NCI-H1417 treated with DMSO at 0.1 percent for 48 hours (cell line): Measurements from ENCODE around the gene INO80D.
"Not testable (repeated sequence)": the region's sequence is repeated elsewhere in the genome, so short reads cannot be mapped to it uniquely, and the experiment has no call there.

Experiments used
- DNase-seq: peaks from one replicate; lab custom pipeline; 2025; lab: John Stamatoyannopoulos, UW

INO80D gene

DNA sequence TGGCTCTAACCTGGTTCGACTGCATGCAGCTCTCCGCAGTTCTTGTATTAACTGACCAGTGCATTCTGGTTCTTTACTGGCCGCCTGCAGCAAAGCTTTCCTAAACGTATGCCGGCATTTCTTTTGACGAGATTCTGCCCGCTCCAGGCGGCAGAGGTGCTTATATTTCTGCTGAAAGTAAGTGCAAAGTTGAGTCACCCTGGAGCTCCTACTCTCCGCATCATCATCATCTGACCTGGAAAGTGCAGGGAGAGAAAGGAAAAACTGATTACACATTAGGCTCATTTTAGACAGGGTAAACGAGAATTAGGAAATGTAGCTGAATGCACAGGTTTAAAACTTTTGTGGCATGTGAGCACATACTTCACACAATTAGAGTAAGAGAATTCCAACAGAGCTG, 57.9 kb downstream of the INO80D start:
- no peak for DNase-seq

DNA sequence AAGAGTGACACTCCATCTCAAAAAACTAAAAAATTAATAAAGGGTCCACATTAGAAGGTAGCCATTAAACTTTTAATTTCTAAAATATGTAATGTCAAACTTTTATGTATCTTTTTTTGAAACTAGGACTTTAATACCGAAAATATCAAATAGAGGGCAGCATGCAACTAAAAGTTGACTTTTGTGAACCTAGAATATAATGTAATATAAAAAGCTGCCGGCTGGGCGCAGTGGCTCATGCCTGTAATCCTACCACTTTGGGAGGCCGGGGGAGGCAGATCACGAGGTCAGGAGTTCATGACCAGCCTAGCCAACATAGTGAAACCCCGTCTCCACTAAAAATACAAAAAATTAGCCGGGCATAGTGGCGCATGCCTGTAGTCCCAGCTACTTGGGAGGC, 62.8 kb downstream of the INO80D start:
- DNase-seq, result no peak

DNA sequence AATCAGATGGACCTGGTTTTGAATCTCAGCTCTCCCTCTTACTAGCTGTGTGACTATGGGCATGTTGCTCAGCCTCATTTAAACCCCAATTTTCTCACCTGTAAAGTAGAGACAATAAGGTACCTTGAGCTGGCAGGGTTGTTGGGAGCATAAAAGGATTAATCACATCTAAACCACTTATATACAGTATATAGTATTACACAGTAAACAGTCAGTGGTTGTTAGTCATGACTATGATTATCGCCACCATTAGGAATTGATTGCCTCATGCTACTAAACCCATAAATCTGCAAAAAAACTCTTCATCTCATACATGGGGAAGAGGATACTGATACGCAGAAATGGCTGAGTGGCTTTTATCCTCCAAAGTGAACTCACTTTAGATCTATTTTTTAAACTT, 65.8 kb downstream of the INO80D start:
- DNase-seq, result no peak

DNA sequence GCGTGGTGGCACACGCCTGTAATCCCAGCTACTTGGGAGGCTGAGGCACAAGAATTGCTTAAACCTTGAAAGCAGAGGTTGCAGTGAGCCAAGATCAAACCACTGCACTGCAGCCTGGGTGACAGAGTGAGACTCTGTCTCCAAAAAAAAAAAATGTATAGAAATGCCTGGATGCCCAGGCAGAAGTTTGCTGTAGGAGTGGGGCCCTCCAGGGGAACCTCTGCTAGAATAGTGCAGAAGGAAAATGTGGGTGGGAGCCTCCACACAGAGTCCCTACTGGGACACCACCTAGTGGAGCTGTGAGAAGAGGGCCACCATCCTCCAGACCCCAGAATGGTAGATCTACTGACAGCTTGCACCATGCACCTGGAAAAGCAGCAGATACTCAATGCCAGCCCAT, 70.2 kb downstream of the INO80D start:
- DNase-seq, result not testable (repeated sequence)

DNA sequence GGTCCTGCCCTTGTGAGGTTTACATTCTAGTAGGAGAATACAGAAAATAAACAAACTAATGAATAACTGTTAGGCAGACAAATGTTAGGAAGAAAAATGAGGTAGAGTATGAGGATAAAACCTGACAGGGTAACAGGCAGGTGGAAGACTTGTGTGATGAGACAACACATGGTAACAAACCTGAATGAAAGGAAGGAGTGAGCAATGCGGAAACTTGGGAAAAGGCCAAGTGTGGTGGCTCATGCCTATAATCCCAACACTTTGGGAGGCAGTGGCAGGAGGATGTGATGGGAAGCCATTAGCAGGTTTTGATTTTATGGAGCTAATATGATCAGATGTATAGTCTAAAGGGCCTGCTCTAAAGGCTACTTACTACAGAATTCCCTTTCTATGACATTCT, 74.2 kb downstream of the INO80D start:
- DNase-seq, result no peak

DNA sequence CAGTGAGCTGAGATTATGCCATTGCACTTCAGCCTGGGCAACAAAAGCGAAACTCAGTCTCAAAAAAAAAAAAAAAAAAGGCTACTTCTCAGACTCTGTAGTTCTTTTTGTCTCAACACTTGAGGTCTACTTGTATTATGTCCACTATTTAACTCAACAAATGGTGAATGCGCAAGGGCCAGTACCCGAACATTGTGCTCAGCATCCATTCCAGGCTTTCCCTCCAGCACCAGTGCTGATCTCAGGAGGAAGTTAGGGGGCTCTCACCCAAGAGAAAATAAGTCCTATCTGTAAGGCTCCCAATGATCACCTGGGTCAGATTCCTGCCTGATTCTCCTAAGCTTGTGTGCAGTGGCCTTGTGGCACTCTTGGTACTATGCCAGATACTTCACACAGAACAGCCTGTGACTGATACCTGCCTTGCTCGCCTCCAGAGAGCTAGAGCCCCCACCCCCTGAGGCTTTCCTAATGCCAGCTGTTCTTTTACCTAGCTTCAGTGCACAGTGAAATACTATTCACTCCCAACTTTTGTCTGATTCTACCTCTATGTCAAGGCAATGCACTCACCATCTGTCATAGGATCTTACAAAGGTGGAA, 74.9 kb downstream of the INO80D start:
- no peak for DNase-seq

DNA sequence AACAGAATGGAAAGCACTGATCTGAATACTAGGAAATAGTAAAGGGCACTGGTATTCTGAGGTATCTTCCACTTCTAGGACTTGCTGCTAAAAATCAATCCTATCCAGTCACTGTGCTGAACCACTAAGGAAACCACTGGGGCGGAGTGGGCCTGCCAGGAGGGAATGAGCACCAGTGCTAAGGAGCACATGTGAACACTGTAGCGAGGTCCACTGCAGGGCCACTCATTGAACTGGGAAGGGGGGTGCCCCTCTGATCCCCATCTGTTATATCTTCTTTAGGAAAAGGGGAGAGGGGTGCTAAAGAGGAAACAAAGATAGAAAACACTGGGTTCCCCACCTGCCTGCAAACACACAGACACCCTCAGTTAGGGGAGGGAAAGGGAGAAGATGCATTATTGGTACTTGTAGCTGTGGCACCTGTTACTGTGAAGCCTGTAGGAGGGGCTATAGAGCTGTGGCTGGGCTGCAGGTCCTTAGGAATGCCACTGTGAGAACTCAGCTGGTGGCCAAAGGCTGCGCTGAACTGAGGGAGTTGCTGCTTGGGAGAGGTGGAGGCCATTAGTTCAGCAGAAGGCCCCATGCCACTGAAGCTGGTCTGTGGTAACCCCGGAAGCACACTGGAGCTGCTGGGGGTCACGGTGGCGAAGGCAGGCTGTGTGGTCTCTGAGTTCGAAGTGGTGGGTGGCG, 81.8 kb downstream of the INO80D start:
- DNase-seq, result no peak

DNA sequence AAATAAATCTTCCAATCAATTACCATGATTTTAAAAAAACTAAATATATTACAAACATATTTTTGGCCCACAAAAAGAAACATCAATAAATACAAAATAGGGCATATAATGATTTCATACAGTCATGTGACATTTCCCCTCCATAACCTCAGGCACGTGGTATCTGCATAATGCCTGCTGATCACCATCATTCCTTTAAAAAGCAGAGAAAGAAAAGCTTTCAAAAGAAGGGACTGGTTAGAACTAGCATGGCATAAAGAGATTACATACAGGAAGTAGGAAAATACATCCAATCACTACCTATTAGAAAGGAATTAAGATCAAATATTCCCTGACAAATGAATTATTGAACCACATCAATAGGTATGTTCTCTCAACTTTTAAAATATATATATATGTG, 83.5 kb downstream of the INO80D start:
- DNase-seq, result no peak

DNA sequence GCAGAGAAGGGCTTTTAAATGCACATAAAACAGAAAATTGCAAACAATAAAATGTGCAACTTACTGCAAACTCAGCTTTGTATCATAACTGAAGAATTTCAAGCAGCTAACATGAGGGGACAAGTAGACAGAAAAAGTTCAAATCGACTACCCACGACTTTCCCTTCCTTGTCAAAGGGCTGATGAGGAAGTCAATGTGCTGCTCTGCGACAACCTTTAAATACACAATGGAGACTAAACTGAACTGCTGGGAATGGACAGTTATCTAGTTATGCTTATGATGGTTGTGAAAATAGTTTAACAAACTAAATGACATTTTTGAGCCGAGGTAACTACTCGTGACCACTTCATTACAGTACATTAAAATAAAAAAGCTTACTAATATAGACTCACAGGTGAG, 84.1 kb downstream of the INO80D start:
- no peak for DNase-seq

DNA sequence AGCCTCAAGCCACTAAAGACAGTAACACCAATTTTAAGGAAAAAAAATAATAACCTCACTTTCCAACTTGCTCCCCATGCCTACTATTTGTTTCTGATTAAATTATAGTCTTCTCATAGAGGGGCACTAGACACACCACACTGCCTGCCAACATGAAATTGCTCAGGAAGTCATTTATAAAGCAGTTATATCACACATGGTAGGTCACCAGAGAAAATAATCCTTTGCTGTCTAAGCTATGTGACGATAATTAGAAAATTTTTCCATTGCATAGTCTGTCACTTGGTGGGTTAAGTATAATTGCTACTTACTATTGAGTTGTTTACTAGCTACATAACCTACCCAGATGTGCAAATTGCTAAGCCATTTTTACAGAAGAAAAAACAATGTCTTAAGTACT, 85.2 kb downstream of the INO80D start:
- no peak for DNase-seq

DNA sequence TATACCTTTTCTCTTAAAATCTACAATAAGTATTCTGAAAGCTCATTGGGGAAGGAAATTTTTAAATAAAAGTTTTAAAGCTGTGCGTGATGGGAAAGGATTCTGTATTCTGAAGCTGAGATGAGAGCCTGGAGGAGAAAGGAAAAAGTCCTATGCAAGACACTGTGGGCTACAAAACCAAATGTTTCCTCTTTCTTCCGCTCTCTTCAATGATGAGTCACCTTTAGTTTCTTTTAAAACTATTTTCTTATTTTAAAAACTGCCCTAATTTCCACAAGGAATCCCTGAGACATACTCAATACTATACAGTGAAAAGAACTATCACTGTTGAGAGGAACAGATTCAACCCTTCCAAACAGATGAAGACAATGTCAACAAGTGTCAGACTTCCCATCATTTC, 87.4 kb downstream of the INO80D start:
- DNase-seq, result no peak

DNA sequence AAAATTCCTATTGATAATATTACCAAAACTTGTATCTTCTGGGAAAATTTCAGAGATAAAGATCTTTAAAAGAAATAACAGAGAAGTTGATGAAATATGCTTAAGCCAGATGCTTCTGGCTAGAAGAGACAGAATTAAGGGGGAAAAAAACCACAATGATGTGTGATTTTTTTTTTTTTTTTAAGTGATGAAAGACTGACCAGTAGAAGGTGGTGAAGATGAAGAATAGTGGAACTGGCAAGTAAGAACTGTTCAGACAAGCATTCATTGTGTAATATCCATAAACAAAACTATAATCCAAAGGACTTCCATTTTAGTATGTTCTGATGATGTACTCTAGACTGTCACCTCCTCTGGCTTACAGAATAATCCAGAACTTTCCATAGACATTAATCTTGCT, 89.8 kb downstream of the INO80D start:
- DNase-seq, result no peak

DNA sequence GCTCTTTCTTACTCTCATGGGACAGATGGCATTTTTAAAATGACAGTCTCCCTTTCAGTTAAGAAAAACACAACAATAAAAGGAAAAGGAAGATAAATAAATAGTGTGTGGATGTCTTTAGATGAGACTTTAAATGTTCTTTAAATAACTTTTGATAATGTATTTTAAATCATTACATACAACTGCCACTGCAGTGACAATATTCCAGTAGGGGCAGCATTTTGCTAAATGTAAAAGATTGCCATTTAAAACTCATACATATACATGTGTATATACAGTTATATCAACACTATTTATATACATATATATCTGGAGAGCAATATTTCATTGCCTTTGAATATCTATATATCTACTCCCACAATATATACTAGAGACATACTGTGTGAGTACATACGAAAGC, 90.7 kb downstream of the INO80D start:
- DNase-seq, result no peak

DNA sequence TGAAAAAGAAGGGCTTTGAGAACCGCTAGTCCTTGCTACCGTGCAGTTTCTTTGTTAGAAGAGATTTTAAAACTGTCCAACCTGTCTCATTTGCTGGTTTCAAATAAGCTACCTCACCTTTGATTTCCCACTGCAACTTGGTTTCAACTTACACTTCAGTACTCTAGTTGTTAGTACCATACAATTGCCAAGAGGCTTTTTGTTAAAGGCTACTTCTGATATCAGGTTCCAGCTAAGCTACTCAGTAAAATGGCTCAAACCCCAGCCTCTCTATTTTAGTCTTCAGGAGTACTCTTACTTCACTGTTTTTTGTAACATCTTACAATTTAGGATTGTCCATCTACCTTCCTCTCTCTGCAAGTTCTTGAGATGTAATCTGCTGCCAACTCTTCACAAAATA, 91.6 kb downstream of the INO80D start:
- no peak for DNase-seq

DNA sequence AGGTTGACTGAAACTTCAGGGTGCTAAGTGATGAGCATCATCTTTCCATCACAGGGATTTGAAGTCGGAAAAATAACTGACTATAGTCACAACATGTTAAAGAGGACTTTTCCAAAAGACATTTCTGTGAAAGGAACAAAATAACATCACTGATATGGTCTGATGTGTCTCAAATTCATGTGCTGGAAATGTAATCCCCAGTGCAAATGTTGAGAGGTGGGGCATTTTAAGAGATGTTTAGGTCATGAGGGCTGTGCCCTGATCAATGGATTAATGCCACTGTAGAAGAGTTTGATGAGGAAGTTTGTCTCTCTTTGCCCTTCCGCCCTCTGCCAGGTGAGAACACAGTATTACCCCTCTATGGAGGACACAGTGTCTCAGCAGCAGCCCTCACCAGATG, 95.9 kb downstream of the INO80D start:
- no peak for DNase-seq

DNA sequence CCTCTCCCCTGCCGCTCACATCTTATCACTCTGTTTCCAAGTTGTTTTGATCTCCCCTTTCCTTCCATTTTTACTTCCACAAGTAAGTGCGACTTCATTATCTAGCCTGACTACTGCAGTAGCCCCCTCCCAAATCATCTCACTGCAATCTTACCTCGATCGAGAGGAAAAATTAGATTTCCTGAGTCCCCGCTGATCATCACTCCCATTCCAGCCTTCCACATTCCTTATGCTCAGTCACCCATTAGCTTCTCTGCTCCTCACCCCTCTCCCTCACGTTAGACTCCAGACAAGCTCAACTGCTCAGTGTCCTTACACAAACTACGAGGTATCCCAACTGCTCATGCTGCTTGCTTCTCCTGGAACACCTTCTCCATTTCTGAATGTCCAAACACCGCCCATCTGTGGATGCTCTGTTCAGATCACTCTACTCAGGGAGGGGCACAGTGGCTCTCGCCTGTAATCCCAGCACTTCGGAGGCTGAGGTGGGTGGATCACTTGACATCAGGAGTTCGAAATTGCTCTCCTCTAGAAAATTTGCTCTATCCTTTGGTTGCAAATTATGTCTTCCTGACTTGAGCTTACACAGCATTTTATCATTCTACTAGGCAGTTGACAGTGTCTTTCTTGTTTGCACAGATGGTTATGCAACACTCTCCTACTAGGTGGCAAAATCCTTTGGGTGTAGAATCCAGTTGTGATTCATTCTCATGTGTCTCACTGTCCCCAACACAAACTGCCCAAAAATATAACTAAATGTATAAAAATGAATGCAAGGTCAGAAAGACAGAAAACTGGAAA, 96.5 kb downstream of the INO80D start:
- no peak for DNase-seq

DNA sequence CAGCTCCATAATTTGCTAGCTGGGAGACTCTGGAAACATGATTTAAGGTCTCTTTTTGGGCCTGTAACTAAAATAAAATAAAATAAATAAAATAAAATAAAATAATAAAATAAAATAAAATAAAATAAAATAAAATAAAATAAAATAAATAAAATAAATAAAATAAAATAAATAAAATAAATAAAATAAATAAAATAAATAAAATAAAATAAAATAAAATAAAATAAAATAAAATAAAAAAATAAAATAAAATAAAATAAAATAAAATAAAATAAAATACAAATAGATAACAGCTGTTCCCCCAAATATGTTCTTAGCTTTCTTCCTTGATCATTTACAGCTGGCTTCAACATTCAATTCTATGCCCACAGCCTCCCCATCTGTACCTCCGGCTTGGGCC, 97.3 kb downstream of the INO80D start:
- not testable (repeated sequence) for DNase-seq

DNA sequence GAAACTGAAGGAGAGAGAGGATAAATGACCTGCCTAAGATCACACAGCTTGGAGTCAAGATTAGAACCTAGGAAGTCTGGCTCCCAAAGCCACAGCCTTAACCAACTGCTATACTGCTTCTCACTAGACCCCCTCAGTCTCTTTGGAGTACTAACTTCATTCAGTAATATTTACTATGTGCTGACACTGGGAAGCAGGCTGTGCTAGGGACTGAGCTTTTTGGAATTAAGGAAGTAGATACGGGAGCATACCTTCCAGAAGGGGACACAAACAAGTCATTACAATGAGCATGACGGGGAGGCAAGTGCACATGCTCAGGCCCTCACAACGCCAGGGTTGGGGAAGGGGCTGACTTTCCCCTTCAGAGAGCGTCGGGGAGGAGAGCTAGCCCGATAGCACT, 97.7 kb downstream of the INO80D start:
- no peak for DNase-seq

DNA sequence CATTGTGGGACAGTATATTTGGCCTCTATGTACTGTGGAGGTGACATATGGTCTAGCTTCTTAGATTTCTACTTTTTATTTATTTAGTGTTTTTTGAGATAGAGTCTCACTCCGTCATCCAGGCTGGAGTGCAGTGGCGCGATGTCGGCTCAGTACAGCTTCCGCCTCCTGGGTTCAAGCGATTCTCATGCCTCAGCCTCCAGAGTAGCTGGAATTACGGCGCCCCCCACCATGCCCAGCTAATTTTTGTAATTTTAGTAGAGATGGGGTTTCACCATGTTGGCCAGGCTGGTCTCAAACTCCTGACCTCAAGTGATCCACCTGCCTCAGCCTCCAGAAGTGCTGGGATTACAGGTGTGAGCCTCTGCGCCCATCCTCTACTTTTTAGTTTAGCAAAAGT, 99.6 kb downstream of the INO80D start:
- DNase-seq, result not testable (repeated sequence)

DNA sequence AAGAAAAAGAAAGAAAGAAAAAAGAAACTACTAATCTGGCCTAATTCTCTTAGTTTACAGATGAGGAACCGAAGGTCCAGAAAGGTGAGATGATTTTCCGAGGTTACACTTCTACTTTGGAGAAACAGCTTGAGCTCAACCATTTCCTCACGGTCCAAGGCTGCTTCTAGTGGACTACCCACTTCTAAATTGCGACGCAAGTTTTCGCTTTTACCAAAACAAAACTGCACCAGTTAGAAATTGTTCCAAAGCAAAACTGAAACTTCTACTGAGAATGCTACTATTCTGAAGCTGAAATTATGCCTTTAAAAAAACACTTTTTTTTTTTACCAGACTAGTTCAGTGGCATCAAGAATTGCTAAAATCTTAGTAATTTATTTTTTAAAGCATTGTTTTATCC, 101.6 kb downstream of the INO80D start:
- DNase-seq, result no peak

DNA sequence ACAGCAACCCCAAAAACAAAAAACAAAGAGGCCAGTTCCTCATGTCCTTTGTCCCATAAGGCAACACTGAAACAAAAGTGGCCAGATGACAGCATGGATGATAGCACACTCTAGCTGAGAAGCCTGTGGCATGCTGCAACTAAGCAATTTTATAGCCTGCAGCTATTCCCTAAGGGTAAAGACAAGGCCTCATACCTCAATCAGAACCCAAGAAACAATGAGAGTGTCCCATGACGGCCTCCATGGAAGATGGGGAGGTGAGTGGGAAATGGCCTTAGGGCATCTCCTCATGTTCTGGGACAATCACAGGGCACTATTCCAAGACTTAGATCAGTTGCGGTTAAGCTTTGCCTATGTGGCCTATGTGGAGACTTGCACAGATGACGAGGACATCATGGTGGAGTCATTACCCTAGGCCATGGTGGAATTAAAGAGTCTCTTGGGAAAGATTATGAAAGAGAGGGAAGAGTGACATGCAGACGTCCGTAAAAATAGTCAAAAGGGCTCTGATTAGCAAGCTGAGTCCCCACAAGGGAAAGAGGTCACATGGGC, 103.1 kb downstream of the INO80D start:
- DNase-seq, result no peak

DNA sequence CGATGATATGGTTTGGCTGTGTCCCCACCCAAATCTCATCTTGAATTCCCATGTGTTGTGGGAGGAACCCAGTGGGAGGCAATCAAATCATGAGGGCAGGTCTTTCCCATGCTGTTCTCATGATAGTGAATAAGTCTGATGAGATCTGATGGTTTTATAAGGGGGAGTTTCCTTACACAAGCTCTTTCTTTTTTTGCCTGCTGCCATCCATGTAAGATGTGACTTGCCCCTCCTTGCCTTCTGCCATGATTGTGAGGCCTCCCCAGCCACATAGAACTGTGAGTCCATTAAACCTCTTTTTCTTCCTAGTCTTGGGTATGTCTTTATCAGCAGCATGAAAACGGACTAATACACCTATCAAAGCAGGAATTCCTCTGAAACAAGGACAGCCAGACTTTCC, 107.2 kb downstream of the INO80D start:
- not testable (repeated sequence) for DNase-seq

DNA sequence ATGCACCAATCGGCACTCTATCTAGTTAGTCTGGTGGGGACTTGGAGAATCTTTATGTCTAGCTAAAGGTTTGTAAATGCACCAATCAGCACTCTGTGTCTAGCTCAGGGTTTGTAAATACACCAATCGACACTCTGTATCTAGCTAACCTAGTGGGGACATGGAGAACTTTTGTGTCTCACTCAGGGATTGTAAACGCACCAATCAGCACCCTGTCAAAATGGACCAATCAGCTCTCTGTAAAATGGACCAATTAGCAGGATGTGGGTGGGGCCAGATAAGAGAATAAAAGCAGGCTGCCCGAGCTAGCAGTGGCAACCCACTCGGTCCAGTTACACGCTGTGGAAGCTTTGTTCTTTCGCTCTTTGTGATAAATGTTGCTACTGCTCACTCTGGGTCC, 108.3 kb downstream of the INO80D start:
- DNase-seq, result not testable (repeated sequence)
